DMS53 treated with DMSO at 0.1 percent for 48 hours (cell line): ENCODE measurements around the gene HPS5.
"Not testable (repeated sequence)": the region's sequence is repeated elsewhere in the genome, so short reads cannot be mapped to it uniquely, and the experiment has no call there.

Experiments used
- DNase-seq: peaks from one replicate; lab custom pipeline; 2025; ENCODE audit not compliant: unreplicated experiment; lab: John Stamatoyannopoulos, UW

The HPS5 gene

GRCh38 chr11:18280438-18281045 lies 41.4 kb downstream of the HPS5 start:
- DNase-seq = no peak

- no peak for DNase-seq
Observed at GRCh38 chr11:18277565-18278271, 44.2 kb downstream of the HPS5 start.

GRCh38 chr11:18271206-18271605 lies 50.7 kb downstream of the HPS5 start:
- no peak for DNase-seq

GRCh38 chr11:18270102-18270501 lies 51.8 kb downstream of the HPS5 start:
- DNase-seq = no peak

GRCh38 chr11:18269252-18269651 lies 52.7 kb downstream of the HPS5 start:
- DNase-seq = not testable (repeated sequence)

GRCh38 chr11:18267335-18268133 lies 54.4 kb downstream of the HPS5 start:
- DNase-seq = not testable (repeated sequence)

GRCh38 chr11:18265949-18266348 lies 56.0 kb downstream of the HPS5 start, which contains the start of gene SAA1:
SAA1 (plus strand) TSS chr11:18266264; CDS start chr11:18266888, 624 bp downstream.
- no peak for DNase-seq

- DNase-seq = no peak
Observed at GRCh38 chr11:18264677-18265555, 57.0 kb downstream of the HPS5 start.

- no peak for DNase-seq
Observed at GRCh38 chr11:18264035-18264434, 57.9 kb downstream of the HPS5 start.

GRCh38 chr11:18262681-18263350 lies 59.1 kb downstream of the HPS5 start:
- not testable (repeated sequence) for DNase-seq

GRCh38 chr11:18261721-18262120 lies 60.2 kb downstream of the HPS5 start:
- DNase-seq = no peak

- no peak for DNase-seq
Observed at GRCh38 chr11:18259259-18259658, 62.7 kb downstream of the HPS5 start.

- DNase-seq = no peak
Observed at GRCh38 chr11:18254781-18255361, 67.1 kb downstream of the HPS5 start.

GRCh38 chr11:18253778-18254338 lies 68.1 kb downstream of the HPS5 start:
- DNase-seq = no peak

- no peak for DNase-seq
Observed at GRCh38 chr11:18253233-18253632, 68.7 kb downstream of the HPS5 start.

GRCh38 chr11:18248561-18248960 lies 73.4 kb downstream of the HPS5 start, which contains the start of gene SAA2:
SAA2 (minus strand) TSS chr11:18248668; CDS start chr11:18248011, 657 bp downstream.
- DNase-seq = no peak

- DNase-seq = not testable (repeated sequence)
Observed at GRCh38 chr11:18247191-18247581, 74.8 kb downstream of the HPS5 start.

GRCh38 chr11:18246379-18247190 lies 75.4 kb downstream of the HPS5 start:
- not testable (repeated sequence) for DNase-seq

GRCh38 chr11:18245396-18245795 lies 76.5 kb downstream of the HPS5 start:
- no peak for DNase-seq
